HepG2 (cell line): ENCODE measurements around the gene TMEM8B. TPM values are rescaled to one million over a fixed set of nuclear protein-coding genes. Genes with fewer than 3 reads are reported as not detected.

Experiments used
- NKX3-1 ChIP-seq: sonication (generic); formaldehyde crosslinking; IDR thresholded peaks from 2 replicates; pipeline ENCODE4 v1.5.0; 2020; ENCODE audit warnings: missing genetic modification reagents
- ZBTB1 ChIP-seq: sonication (generic); formaldehyde crosslinking; IDR thresholded peaks from 2 replicates; pipeline ENCODE4 v1.4.0; 2020; ENCODE audit warnings: missing genetic modification reagents, borderline replicate concordance
- ZNF839 ChIP-seq: sonication (generic); formaldehyde crosslinking; IDR thresholded peaks from 2 replicates; pipeline ENCODE4 v1.4.0; 2020; ENCODE audit warnings: missing genetic modification reagents, mild to moderate bottlenecking, borderline replicate concordance
- polyA plus RNA-seq, 8 experiments: library from polyadenylated mRNA; depleted of rRNA in 3 of 8; stranded (reverse) in 7 of 8; unstranded in 1 of 8; fragments of >200 nt; fragmentation: Illumina TruSeq in 4 of 8; extraction: Trizol in 4 of 8; gene quantifications; 2 replicates each; pipeline versions ENCODE4 v1.2.1 to v1.2.3, GENCODE V29; 2011 to 2016; ENCODE audit warnings: low read depth in 4 of 8, missing spikeins in 1 of 8, mixed read lengths in 1 of 8; ENCODE audit not compliant: insufficient read depth in 1 of 8
- total RNA-seq, 5 experiments: library from RNA; depleted of rRNA; stranded (reverse); fragments of >200 nt; fragmentation: Illumina TruSeq; extraction: Trizol; gene quantifications; 2 replicates each; pipeline ENCODE4 v1.2.3, GENCODE V29; 2016; ENCODE audit warnings: low read depth in 1 of 5
- TF ChIP-seq, protein P1 (sequence below): sonication (generic); formaldehyde crosslinking; IDR thresholded peaks from 2 replicates; pipeline ENCODE4 v1.4.0; 2020; ENCODE audit warnings: missing genetic modification reagents, borderline replicate concordance
- TF ChIP-seq, protein P2 (sequence below): sonication (generic); formaldehyde crosslinking; IDR thresholded peaks from 2 replicates; pipeline ENCODE4 v1.4.0; 2020; ENCODE audit warnings: missing genetic modification reagents, mild to moderate bottlenecking, borderline replicate concordance

TMEM8B gene
- total and polyA plus RNA-seq, 2 of the 13 experiments (the other 11 are each of a cell fraction or from before 2014, with no cell fraction given) = 2.1 to 2.7 TPM

DNA sequence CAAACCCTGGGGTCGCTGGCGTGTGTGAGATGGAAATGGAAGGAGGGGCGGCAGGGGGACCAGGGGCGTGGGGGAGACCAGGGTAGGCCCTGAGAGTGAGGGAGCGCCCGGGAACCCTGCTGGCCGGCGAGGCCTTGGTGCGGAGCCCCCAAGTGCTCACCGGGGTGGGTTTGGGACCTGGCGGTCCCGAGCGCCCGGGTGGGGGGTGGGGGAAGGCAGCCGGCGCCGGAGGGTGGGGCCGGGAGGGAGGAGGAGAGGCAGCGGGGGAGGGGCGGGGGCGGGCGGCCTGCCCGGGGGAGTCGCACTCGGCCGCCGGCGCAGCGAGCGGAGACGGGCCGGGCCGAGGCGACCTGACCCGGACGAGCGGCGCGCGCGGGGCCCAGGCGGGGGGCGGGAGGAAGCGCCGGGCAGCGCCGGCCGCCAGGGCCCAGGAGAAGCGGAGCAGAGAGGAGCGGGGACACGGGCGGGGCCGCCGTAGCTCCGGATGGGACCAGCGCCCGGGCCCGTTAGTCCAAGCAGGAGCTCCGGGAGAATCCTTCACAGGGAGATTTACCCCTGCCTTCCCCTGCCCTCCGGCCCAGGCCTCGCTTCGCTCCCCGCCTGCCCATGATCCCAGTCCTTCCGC is 37.6 kb upstream of the TMEM8B start, which contains the start of gene NPR2 (continued):
- no peak for TF ChIP-seq NKX3-1 (CRISPR knock-in tag)
- TF ChIP-seq, protein P1, sequence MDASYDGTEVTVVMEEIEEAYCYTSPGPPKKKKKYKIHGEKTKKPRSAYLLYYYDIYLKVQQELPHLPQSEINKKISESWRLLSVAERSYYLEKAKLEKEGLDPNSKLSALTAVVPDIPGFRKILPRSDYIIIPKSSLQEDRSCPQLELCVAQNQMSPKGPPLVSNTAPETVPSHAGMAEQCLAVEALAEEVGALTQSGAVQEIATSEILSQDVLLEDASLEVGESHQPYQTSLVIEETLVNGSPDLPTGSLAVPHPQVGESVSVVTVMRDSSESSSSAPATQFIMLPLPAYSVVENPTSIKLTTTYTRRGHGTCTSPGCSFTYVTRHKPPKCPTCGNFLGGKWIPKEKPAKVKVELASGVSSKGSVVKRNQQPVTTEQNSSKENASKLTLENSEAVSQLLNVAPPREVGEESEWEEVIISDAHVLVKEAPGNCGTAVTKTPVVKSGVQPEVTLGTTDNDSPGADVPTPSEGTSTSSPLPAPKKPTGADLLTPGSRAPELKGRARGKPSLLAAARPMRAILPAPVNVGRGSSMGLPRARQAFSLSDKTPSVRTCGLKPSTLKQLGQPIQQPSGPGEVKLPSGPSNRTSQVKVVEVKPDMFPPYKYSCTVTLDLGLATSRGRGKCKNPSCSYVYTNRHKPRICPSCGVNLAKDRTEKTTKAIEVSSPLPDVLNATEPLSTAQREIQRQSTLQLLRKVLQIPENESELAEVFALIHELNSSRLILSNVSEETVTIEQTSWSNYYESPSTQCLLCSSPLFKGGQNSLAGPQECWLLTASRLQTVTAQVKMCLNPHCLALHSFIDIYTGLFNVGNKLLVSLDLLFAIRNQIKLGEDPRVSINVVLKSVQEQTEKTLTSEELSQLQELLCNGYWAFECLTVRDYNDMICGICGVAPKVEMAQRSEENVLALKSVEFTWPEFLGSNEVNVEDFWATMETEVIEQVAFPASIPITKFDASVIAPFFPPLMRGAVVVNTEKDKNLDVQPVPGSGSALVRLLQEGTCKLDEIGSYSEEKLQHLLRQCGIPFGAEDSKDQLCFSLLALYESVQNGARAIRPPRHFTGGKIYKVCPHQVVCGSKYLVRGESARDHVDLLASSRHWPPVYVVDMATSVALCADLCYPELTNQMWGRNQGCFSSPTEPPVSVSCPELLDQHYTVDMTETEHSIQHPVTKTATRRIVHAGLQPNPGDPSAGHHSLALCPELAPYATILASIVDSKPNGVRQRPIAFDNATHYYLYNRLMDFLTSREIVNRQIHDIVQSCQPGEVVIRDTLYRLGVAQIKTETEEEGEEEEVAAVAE (CRISPR knock-in tag) = no peak
- no peak for TF ChIP-seq ZBTB1 (CRISPR knock-in tag)
- TF ChIP-seq ZNF839 (CRISPR knock-in tag) = no peak
- TF ChIP-seq, protein P2, sequence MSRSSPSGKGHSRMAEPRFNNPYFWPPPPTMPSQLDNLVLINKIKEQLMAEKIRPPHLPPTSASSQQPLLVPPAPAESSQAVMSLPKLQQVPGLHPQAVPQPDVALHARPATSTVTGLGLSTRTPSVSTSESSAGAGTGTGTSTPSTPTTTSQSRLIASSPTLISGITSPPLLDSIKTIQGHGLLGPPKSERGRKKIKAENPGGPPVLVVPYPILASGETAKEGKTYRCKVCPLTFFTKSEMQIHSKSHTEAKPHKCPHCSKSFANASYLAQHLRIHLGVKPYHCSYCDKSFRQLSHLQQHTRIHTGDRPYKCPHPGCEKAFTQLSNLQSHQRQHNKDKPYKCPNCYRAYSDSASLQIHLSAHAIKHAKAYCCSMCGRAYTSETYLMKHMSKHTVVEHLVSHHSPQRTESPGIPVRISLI (CRISPR knock-in tag) = no peak
